GM19099 (cell line): ENCODE results near the gene CITED4.

Experiments used
- POLR2A ChIP-seq: IDR thresholded peaks from 3 replicates; pipeline ENCODE4 v1.6.1; 2011; ENCODE audit warnings: low read depth; ENCODE audit not compliant: insufficient read length; ENCODE audit errors: extremely low read depth

CITED4 gene

GRCh38 chr1:40834968-40835545, 27.1 kb downstream of the CITED4 start:
- no peak for TF ChIP-seq POLR2A

GRCh38 chr1:40833979-40834378, 28.2 kb downstream of the CITED4 start:
- no peak for TF ChIP-seq POLR2A

GRCh38 chr1:40831001-40831732, 31.0 kb downstream of the CITED4 start:
- TF ChIP-seq POLR2A = no peak

GRCh38 chr1:40830419-40830943, 31.7 kb downstream of the CITED4 start:
- no peak for TF ChIP-seq POLR2A

- no peak for TF ChIP-seq POLR2A
These were observed 32.4 kb downstream of the CITED4 start for GRCh38 chr1:40829631-40830245.

- TF ChIP-seq POLR2A = no peak
These were observed 36.2 kb downstream of the CITED4 start for GRCh38 chr1:40825996-40826395.

- peak; percentile 26 for TF ChIP-seq POLR2A
These were observed 36.8 kb downstream of the CITED4 start for GRCh38 chr1:40825435-40825788.

GRCh38 chr1:40824591-40825434, 37.4 kb downstream of the CITED4 start:
- no peak for TF ChIP-seq POLR2A

GRCh38 chr1:40823983-40824382, 38.2 kb downstream of the CITED4 start:
- no peak for TF ChIP-seq POLR2A

- no peak for TF ChIP-seq POLR2A
These were observed 38.8 kb downstream of the CITED4 start for GRCh38 chr1:40823345-40823744.

- no peak for TF ChIP-seq POLR2A
These were observed 39.3 kb downstream of the CITED4 start for GRCh38 chr1:40822890-40823289.

GRCh38 chr1:40820911-40821693, 41.1 kb downstream of the CITED4 start:
- TF ChIP-seq POLR2A = no peak

GRCh38 chr1:40820251-40820797, 41.8 kb downstream of the CITED4 start:
- TF ChIP-seq POLR2A = no peak

- TF ChIP-seq POLR2A = no peak
These were observed 43.1 kb downstream of the CITED4 start for GRCh38 chr1:40819101-40819500.
